Ovary (tissue), 3 donors: ENCODE measurements around the gene MEF2D.

ENCODE experiments used
- CTCF ChIP-seq, 3 donors: fragments of 450-650 bp in 2 of 3; fragments of 200-600 bp in 1 of 3; IDR thresholded peaks; one replicate each; pipeline versions ENCODE4 v1.5.1 to v1.8.0; 2016 to 2022; ENCODE audit warnings: antibody characterized with exemption in 3 of 3, mild to moderate bottlenecking in 1 of 3
- EP300 ChIP-seq: sonication (generic); formaldehyde crosslinking; IDR thresholded peaks from one replicate; pipeline ENCODE4 v1.6.1; 2017; ENCODE audit warnings: antibody characterized with exemption
- POLR2A ChIP-seq: fragments of 450-650 bp; IDR thresholded peaks from one replicate; pipeline ENCODE4 v1.6.1; 2017; ENCODE audit warnings: antibody characterized with exemption, mild to moderate bottlenecking, moderate library complexity
- donor health status: DM: no; HTN: no; CAD: no.

DNA sequence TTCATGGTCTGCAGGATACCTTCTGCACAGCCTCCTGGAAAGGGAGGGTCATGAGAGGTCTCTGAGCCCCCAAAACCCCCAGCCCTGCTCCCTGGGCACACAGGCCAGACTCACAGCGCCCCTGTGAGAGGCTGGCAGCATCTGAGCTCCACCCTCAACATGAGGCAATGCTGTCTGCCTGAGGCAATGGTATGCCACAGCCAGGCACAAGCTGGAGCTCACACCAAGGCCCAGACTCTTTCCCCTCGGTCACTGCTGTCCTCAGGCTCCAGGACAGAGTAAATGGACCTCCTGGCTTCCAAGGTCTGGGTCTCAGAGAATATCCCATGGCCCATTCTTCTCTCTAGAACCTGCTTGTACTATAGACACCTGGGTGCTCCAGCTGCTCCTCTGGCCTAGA lies 17.2 kb downstream of the MEF2D start:
- TF ChIP-seq CTCF (IDR thresholded peaks at IDR 0.05), result no peak
- TF ChIP-seq POLR2A, result no peak
- no peak for TF ChIP-seq EP300
